Osteoblast (primary cell): ENCODE measurements around the gene MALRD1. TPM values are rescaled to one million over a fixed set of nuclear protein-coding genes. Genes with fewer than 3 reads are reported as not detected.

Experiments
- DNase-seq: peaks from one replicate; pipeline ENCODE4 v3.0.0; 2011; ENCODE audit warnings: low spot score, mixed read lengths; ENCODE audit not compliant: insufficient read length; ENCODE audit errors: missing footprints
- H2AFZ ChIP-seq: 2 replicates; pipeline ENCODE4 v1.6.0; 2011; ENCODE audit warnings: mild to moderate bottlenecking, low read length
- H3K27ac ChIP-seq: 2 replicates; pipeline ENCODE4 v1.5.1; 2011; ENCODE audit warnings: mild to moderate bottlenecking, low read depth, low read length, moderate library complexity
- H3K27me3 ChIP-seq: 2 replicates; pipeline ENCODE4 v1.6.0; 2012; ENCODE audit warnings: mild to moderate bottlenecking, control low read depth, inconsistent platforms, low read length, moderate library complexity; ENCODE audit not compliant: insufficient read depth
- H3K36me3 ChIP-seq: 2 replicates; pipeline ENCODE4 v1.5.1; 2011; ENCODE audit warnings: mild to moderate bottlenecking, low read length, control low read depth, moderate library complexity; ENCODE audit not compliant: insufficient read depth
- H3K4me1 ChIP-seq: 2 replicates; pipeline ENCODE4 v1.5.1; 2011; ENCODE audit warnings: mild to moderate bottlenecking, low read length, control low read depth, moderate library complexity; ENCODE audit not compliant: insufficient read depth
- H3K4me2 ChIP-seq: 2 replicates; pipeline ENCODE4 v1.6.0; 2011; ENCODE audit warnings: mild to moderate bottlenecking, low read length; ENCODE audit not compliant: insufficient read depth
- H3K4me3 ChIP-seq: fragments of 200-600 bp; sonication (generic); 3 replicates; pipeline ENCODE4 v1.5.1; 2012; ENCODE audit warnings: mild to moderate bottlenecking, low read length, inconsistent platforms; ENCODE audit not compliant: insufficient read depth
- H3K79me2 ChIP-seq: 2 replicates; pipeline ENCODE4 v1.6.0; 2012; ENCODE audit warnings: mild to moderate bottlenecking, low read length, control low read depth, inconsistent platforms; ENCODE audit not compliant: insufficient read depth
- H3K9me3 ChIP-seq: 2 replicates; pipeline ENCODE4 v1.5.1; 2011; ENCODE audit warnings: low read depth, low read length, control low read depth
- H4K20me1 ChIP-seq: 2 replicates; pipeline ENCODE4 v1.6.0; 2012; ENCODE audit warnings: mild to moderate bottlenecking, low read length, control low read depth; ENCODE audit not compliant: insufficient read depth
- CTCF ChIP-seq: IDR thresholded peaks from 2 replicates; pipeline ENCODE4 v1.5.1; 2011; ENCODE audit warnings: mild to moderate bottlenecking, low read depth, low read length, moderate library complexity; ENCODE audit errors: extremely low read depth
- total RNA-seq: library from RNA; depleted of rRNA; stranded (reverse); fragments of >200 nt; gene quantifications from 2 replicates; pipeline ENCODE4 v1.2.3, GENCODE V29; 2012

MALRD1 gene
- total RNA-seq, 1 donor, result 2.9 TPM

GRCh38 chr10:19046679-19047078 lies 1.9 kb upstream of the MALRD1 start:
- Histone ChIP-seq H4K20me1 (no peaks in the 10 kb centered on the region), H3K4me3 (no peak overlapping the region), H3K4me2 (no peak overlapping the region), H3K27me3 (no peaks in the 10 kb centered on the region), H2AFZ (no peak overlapping the region), H3K9me3 (no peaks in the 10 kb centered on the region), H3K4me1 (no peaks in the 10 kb centered on the region), H3K79me2 (no peaks in the 10 kb centered on the region), H3K27ac (no peak overlapping the region), H3K36me3 (no peaks in the 10 kb centered on the region)
- no peak for DNase-seq
- TF ChIP-seq CTCF, result no peak

GRCh38 chr10:19048891-19049290 lies 290 bp downstream of the MALRD1 start:
- Histone ChIP-seq H3K36me3 (no peaks in the 10 kb centered on the region), H3K79me2 (no peaks in the 10 kb centered on the region), H4K20me1 (no peaks in the 10 kb centered on the region), H2AFZ (no peak overlapping the region), H3K27ac (no peak overlapping the region), H3K4me2 (no peak overlapping the region), H3K4me1 (no peaks in the 10 kb centered on the region), H3K27me3 (no peaks in the 10 kb centered on the region), H3K4me3 (no peak overlapping the region), H3K9me3 (peaks cover 2% of the 10 kb centered on the region)
- no peak for DNase-seq
- TF ChIP-seq CTCF, result no peak

GRCh38 chr10:19049567-19049966 lies 966 bp downstream of the MALRD1 start:
- Histone ChIP-seq H3K4me3 (no peak overlapping the region), H3K79me2 (no peaks in the 10 kb centered on the region), H3K27me3 (no peaks in the 10 kb centered on the region), H3K27ac (no peak overlapping the region), H3K36me3 (no peaks in the 10 kb centered on the region), H2AFZ (no peak overlapping the region), H4K20me1 (no peaks in the 10 kb centered on the region), H3K9me3 (peaks cover 2% of the 10 kb centered on the region), H3K4me2 (no peak overlapping the region), H3K4me1 (no peaks in the 10 kb centered on the region)
- DNase-seq, result no peak
- TF ChIP-seq CTCF, result no peak

- no peaks in the 10 kb centered on the region for H3K79me2 ChIP-seq
- no peaks in the 10 kb centered on the region for H3K27me3 ChIP-seq
- no peak overlapping the region for H3K27ac ChIP-seq
- no peak overlapping the region for H3K4me2 ChIP-seq
- peaks cover 2% of the 10 kb centered on the region for H3K9me3 ChIP-seq
- no peaks in the 10 kb centered on the region for H3K4me1 ChIP-seq
- no peak overlapping the region for H2AFZ ChIP-seq
- no peaks in the 10 kb centered on the region for H4K20me1 ChIP-seq
- no peaks in the 10 kb centered on the region for H3K36me3 ChIP-seq
- DNase-seq, result no peak
- no peak overlapping the region for H3K4me3 ChIP-seq
- no peak for TF ChIP-seq CTCF
Observed at GRCh38 chr10:19054289-19054835, 5.8 kb downstream of the MALRD1 start.
